Mesendoderm (in vitro differentiated cells): ENCODE data around the gene TMEM108.

Experiments used
- DNase-seq: peaks from one replicate; pipeline ENCODE4 v3.0.0; 2013
- H2AK5ac ChIP-seq: 2 replicates; pipeline ENCODE4 v1.6.1; 2013; ENCODE audit warnings: low read length, inconsistent platforms
- H2BK120ac ChIP-seq: 2 replicates; pipeline ENCODE4 v1.6.1; 2013; ENCODE audit warnings: low read depth, mild to moderate bottlenecking, low read length, moderate library complexity, mixed read lengths
- H2BK15ac ChIP-seq: replicated peaks from 2 replicates; pipeline ENCODE4 v1.6.1; 2013; ENCODE audit warnings: low read depth, mild to moderate bottlenecking, moderate library complexity
- H2BK5ac ChIP-seq: 2 replicates; pipeline ENCODE4 v1.6.1; 2013; ENCODE audit warnings: low read length, inconsistent platforms
- H3K18ac ChIP-seq: 2 replicates; pipeline ENCODE4 v1.6.1; 2013; ENCODE audit warnings: mild to moderate bottlenecking, low read length, mixed read lengths
- H3K23ac ChIP-seq: one replicate; pipeline ENCODE4 v1.6.1; 2013; ENCODE audit warnings: low read length
- H3K27ac ChIP-seq: 2 replicates; pipeline ENCODE4 v1.5.1; 2013; ENCODE audit warnings: low read depth, mild to moderate bottlenecking, inconsistent platforms, low read length, moderate library complexity
- H3K27me3 ChIP-seq: 2 replicates; pipeline ENCODE4 v1.6.1; 2013; ENCODE audit warnings: low read length, control low read depth, mild to moderate bottlenecking, inconsistent platforms; ENCODE audit not compliant: insufficient read depth, poor library complexity
- H3K36me3 ChIP-seq: 2 replicates; pipeline ENCODE4 v1.6.1; 2013; ENCODE audit warnings: low read length, inconsistent platforms; ENCODE audit not compliant: control insufficient read depth, insufficient read depth
- H3K4ac ChIP-seq: one replicate; pipeline ENCODE4 v1.6.1; 2013; ENCODE audit warnings: low read depth, mild to moderate bottlenecking, low read length, moderate library complexity
- H3K4me1 ChIP-seq: 2 replicates; pipeline ENCODE4 v1.6.1; 2013; ENCODE audit warnings: low read depth, low read length, inconsistent platforms; ENCODE audit not compliant: control insufficient read depth
- H3K4me2 ChIP-seq: 2 replicates; pipeline ENCODE4 v1.6.1; 2013; ENCODE audit warnings: low read length
- H3K4me3 ChIP-seq: 2 replicates; pipeline ENCODE4 v1.5.1; 2013; ENCODE audit warnings: mild to moderate bottlenecking, low read length
- H3K56ac ChIP-seq: one replicate; pipeline ENCODE4 v1.6.1; 2013; ENCODE audit warnings: low read length
- H3K79me1 ChIP-seq: 2 replicates; pipeline ENCODE4 v1.6.1; 2013; ENCODE audit warnings: low read length, inconsistent platforms
- H3K79me2 ChIP-seq: 2 replicates; pipeline ENCODE4 v1.6.1; 2013; ENCODE audit warnings: mild to moderate bottlenecking, low read length; ENCODE audit not compliant: control insufficient read depth, insufficient read depth
- H3K9ac ChIP-seq: 2 replicates; pipeline ENCODE4 v1.6.1; 2013; ENCODE audit warnings: low read length, inconsistent platforms
- H4K5ac ChIP-seq: one replicate; pipeline ENCODE4 v1.6.1; 2013; ENCODE audit warnings: low read length
- H4K8ac ChIP-seq: one replicate; pipeline ENCODE4 v1.6.1; 2013; ENCODE audit warnings: low read depth, mild to moderate bottlenecking, control low read depth, low read length, moderate library complexity
- WGBS: extraction: QIAGEN DNeasy Blood & Tissue Kit; methylation state at CpG from one replicate; pipeline ENCODE4 v1.1.7; 2013; ENCODE audit warnings: low lambda C conversion rate, missing lambda C conversion rate; ENCODE audit not compliant: insufficient coverage; ENCODE audit errors: extremely low coverage; 5-methylcytosine and 5-hydroxymethylcytosine counted together

Gene TMEM108

GRCh38 chr3:133301731-133302130 is 263.5 kb downstream of the TMEM108 start:
- H3K4ac ChIP-seq, result no peak overlapping the region
- H2BK120ac ChIP-seq, result no peak overlapping the region
- no peaks in the 10 kb centered on the region for H3K79me1 ChIP-seq
- H3K23ac ChIP-seq, result no peak overlapping the region
- H3K4me2 ChIP-seq, result no peak overlapping the region
- H3K27ac ChIP-seq, result no peak overlapping the region
- H3K4me1 ChIP-seq, result peaks cover 2% of the 10 kb centered on the region
- H3K18ac ChIP-seq, result no peak overlapping the region
- H2AK5ac ChIP-seq, result no peak overlapping the region
- H2BK5ac ChIP-seq, result no peak overlapping the region
- H3K27me3 ChIP-seq, result no peaks in the 10 kb centered on the region
- no peaks in the 10 kb centered on the region for H3K36me3 ChIP-seq
- DNase-seq, result no peak
- no peak overlapping the region for H2BK15ac ChIP-seq
- H3K56ac ChIP-seq, result no peak overlapping the region
- no peak overlapping the region for H4K5ac ChIP-seq
- H3K79me2 ChIP-seq, result no peaks in the 10 kb centered on the region
- no peak overlapping the region for H3K9ac ChIP-seq
- no peak overlapping the region for H4K8ac ChIP-seq
- no peak overlapping the region for H3K4me3 ChIP-seq

- Histone ChIP-seq H2BK5ac (no peak overlapping the region), H3K23ac (no peak overlapping the region), H3K4me2 (no peak overlapping the region), H3K27ac (no peak overlapping the region), H4K5ac (no peak overlapping the region), H3K4me3 (no peak overlapping the region), H3K36me3 (no peaks in the 10 kb centered on the region), H2AK5ac (no peak overlapping the region), H3K56ac (no peak overlapping the region), H3K18ac (no peak overlapping the region), H3K27me3 (no peaks in the 10 kb centered on the region), H3K4me1 (peaks cover 2% of the 10 kb centered on the region), H2BK120ac (no peak overlapping the region), H3K9ac (no peak overlapping the region), H3K79me1 (no peaks in the 10 kb centered on the region), H2BK15ac (no peak overlapping the region), H3K4ac (no peak overlapping the region), H4K8ac (no peak overlapping the region), H3K79me2 (no peaks in the 10 kb centered on the region)
- no peak for DNase-seq
- no CpG with 5 or more reads among the region's 1 CpG for WGBS
Observed at GRCh38 chr3:133303430-133303829, 265.2 kb downstream of the TMEM108 start.

- no peak overlapping the region for H3K27ac ChIP-seq
- H2BK120ac ChIP-seq, result no peak overlapping the region
- H3K79me2 ChIP-seq, result no peaks in the 10 kb centered on the region
- no peak overlapping the region for H4K8ac ChIP-seq
- no peaks in the 10 kb centered on the region for H3K27me3 ChIP-seq
- H3K23ac ChIP-seq, result no peak overlapping the region
- H4K5ac ChIP-seq, result no peak overlapping the region
- no peaks in the 10 kb centered on the region for H3K79me1 ChIP-seq
- no CpG with 5 or more reads among the region's 1 CpG for WGBS
- H2AK5ac ChIP-seq, result no peak overlapping the region
- H3K4me2 ChIP-seq, result no peak overlapping the region
- no peak for DNase-seq
- no peak overlapping the region for H3K9ac ChIP-seq
- H3K4me3 ChIP-seq, result no peak overlapping the region
- H3K18ac ChIP-seq, result no peak overlapping the region
- H2BK5ac ChIP-seq, result no peak overlapping the region
- no peak overlapping the region for H2BK15ac ChIP-seq
- H3K36me3 ChIP-seq, result no peaks in the 10 kb centered on the region
- no peak overlapping the region for H3K56ac ChIP-seq
- H3K4me1 ChIP-seq, result no peaks in the 10 kb centered on the region
- H3K4ac ChIP-seq, result no peak overlapping the region
Observed at GRCh38 chr3:133317866-133318265, 279.7 kb downstream of the TMEM108 start.

GRCh38 chr3:133328373-133328772 is 290.2 kb downstream of the TMEM108 start:
- Histone ChIP-seq H3K36me3 (no peaks in the 10 kb centered on the region), H4K8ac (no peak overlapping the region), H3K23ac (no peak overlapping the region), H3K4me3 (no peak overlapping the region), H3K27ac (no peak overlapping the region), H3K9ac (no peak overlapping the region), H3K4ac (no peak overlapping the region), H3K4me1 (peaks cover 10% of the 10 kb centered on the region), H3K79me2 (no peaks in the 10 kb centered on the region), H3K56ac (no peak overlapping the region), H3K4me2 (no peak overlapping the region), H3K79me1 (no peaks in the 10 kb centered on the region), H2BK5ac (no peak overlapping the region), H2BK120ac (no peak overlapping the region), H2AK5ac (no peak overlapping the region), H3K18ac (no peak overlapping the region), H2BK15ac (no peak overlapping the region), H4K5ac (no peak overlapping the region), H3K27me3 (no peaks in the 10 kb centered on the region)
- WGBS, result no CpG with 5 or more reads among the region's 1 CpG
- peak; percentile 93 for DNase-seq

- Histone ChIP-seq H3K9ac (no peak overlapping the region), H3K18ac (no peak overlapping the region), H3K79me2 (no peaks in the 10 kb centered on the region), H2AK5ac (peak overlapping the region; percentile 16), H3K4me3 (no peak overlapping the region), H3K36me3 (no peaks in the 10 kb centered on the region), H3K4ac (no peak overlapping the region), H3K27me3 (no peaks in the 10 kb centered on the region), H2BK15ac (no peak overlapping the region), H2BK5ac (no peak overlapping the region), H2BK120ac (no peak overlapping the region), H3K4me1 (peaks cover 10% of the 10 kb centered on the region), H3K27ac (no peak overlapping the region), H3K79me1 (no peaks in the 10 kb centered on the region), H4K5ac (no peak overlapping the region), H3K4me2 (no peak overlapping the region), H3K23ac (no peak overlapping the region), H3K56ac (peak overlapping the region; percentile 5), H4K8ac (no peak overlapping the region)
- no peak for DNase-seq
- no CpG with 5 or more reads among the region's 1 CpG for WGBS
Observed at GRCh38 chr3:133329626-133330025, 291.4 kb downstream of the TMEM108 start.

- Histone ChIP-seq H3K4ac (no peak overlapping the region), H2AK5ac (no peak overlapping the region), H4K8ac (no peak overlapping the region), H4K5ac (no peak overlapping the region), H2BK15ac (no peak overlapping the region), H3K36me3 (no peaks in the 10 kb centered on the region), H3K27ac (no peak overlapping the region), H3K27me3 (no peaks in the 10 kb centered on the region), H3K18ac (no peak overlapping the region), H3K4me2 (no peak overlapping the region), H3K79me1 (no peaks in the 10 kb centered on the region), H3K4me1 (peaks cover 10% of the 10 kb centered on the region), H3K9ac (no peak overlapping the region), H2BK5ac (no peak overlapping the region), H3K23ac (no peak overlapping the region), H2BK120ac (no peak overlapping the region), H3K79me2 (no peaks in the 10 kb centered on the region), H3K4me3 (no peak overlapping the region), H3K56ac (no peak overlapping the region)
- peak; percentile 81 for DNase-seq
- no CpG with 5 or more reads among the region's 1 CpG for WGBS
Observed at GRCh38 chr3:133330065-133330464, 291.9 kb downstream of the TMEM108 start.
